Gastroesophageal sphincter (tissue), 3 donors: ENCODE measurements around the gene TUBB2B.

Experiments used
- EP300 ChIP-seq: sonication (generic); formaldehyde crosslinking; IDR thresholded peaks from one replicate; pipeline ENCODE4 v1.6.1; 2017; ENCODE audit warnings: antibody characterized with exemption, mild to moderate bottlenecking
- TF ChIP-seq, protein P1 (sequence below), 4 experiments: fragments of 200-600 bp in 2 of 4; fragments of 450-650 bp in 2 of 4; sonication (generic) in 1 of 4; IDR thresholded peaks; one replicate each; pipeline ENCODE4 v1.5.1; 2017 to 2019; ENCODE audit warnings: antibody characterized with exemption in 4 of 4, mild to moderate bottlenecking in 2 of 4, moderate library complexity in 2 of 4

DNA sequence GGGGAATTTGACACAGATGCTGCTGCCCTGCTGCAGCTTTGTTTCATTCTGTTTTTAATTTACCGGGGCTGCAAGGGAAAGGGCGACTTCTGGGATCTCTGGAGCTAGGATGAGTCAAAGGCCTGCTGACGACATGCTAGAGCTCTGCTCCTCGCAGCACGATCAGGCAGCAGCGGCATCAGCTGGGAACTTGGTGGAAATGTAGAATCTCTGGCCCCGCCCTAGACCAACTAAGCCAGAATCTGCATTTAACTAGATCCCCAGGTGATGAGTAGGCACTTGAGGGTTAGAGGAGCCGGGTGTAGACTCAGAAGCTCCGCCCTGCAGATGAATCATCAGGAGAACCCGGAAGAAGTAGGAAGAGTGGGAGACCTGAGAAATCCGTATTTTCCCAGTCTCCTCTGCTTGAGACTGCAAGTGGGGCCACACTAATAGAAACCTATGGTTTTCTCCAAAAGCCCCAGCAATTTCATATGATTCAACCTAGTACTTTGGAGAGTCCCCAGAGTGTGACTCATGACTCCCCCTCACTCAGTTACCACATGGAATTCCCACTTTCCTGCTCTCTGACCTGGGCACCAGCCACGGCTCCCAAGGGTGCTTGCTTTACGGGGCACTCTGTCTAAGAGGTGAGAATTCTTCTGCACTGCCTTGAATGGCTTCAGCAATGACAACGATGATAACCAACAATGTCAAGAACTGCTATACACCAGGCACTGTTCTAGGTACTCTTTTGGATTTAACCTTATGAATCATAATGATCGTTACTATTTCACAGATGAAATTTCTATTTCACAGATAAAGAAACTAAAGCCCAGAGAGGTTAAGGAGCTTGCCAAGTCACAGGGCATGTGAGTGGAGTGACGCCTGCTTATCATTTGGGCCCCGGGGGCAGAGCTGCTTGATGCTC, 18.1 kb downstream of the TUBB2B start:
- TF ChIP-seq, protein P1, sequence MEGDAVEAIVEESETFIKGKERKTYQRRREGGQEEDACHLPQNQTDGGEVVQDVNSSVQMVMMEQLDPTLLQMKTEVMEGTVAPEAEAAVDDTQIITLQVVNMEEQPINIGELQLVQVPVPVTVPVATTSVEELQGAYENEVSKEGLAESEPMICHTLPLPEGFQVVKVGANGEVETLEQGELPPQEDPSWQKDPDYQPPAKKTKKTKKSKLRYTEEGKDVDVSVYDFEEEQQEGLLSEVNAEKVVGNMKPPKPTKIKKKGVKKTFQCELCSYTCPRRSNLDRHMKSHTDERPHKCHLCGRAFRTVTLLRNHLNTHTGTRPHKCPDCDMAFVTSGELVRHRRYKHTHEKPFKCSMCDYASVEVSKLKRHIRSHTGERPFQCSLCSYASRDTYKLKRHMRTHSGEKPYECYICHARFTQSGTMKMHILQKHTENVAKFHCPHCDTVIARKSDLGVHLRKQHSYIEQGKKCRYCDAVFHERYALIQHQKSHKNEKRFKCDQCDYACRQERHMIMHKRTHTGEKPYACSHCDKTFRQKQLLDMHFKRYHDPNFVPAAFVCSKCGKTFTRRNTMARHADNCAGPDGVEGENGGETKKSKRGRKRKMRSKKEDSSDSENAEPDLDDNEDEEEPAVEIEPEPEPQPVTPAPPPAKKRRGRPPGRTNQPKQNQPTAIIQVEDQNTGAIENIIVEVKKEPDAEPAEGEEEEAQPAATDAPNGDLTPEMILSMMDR (IDR thresholded peaks at IDR 0.05), result peak in 1 of 4 experiments; percentile 25
- TF ChIP-seq EP300, result no peak
